Hepatocyte (in vitro differentiated cells): Measurements from ENCODE around the gene NSUN6. TPM values are rescaled to one million over a fixed set of nuclear protein-coding genes. Genes with fewer than 3 reads are reported as not detected.

ENCODE experiments used
- DNase-seq: peaks from one replicate; pipeline ENCODE4 v3.0.0-alpha.2; 2016; ENCODE audit warnings: low spot score
- H2AFZ ChIP-seq: fragments of 200-600 bp; sonication (generic); 2 replicates; pipeline ENCODE4 v1.6.0; 2016; ENCODE audit warnings: antibody characterized with exemption, mild to moderate bottlenecking
- H3K27ac ChIP-seq: fragments of 200-600 bp; sonication (generic); 2 replicates; pipeline ENCODE4 v1.5.1; 2016; ENCODE audit warnings: mild to moderate bottlenecking
- H3K27me3 ChIP-seq: fragments of 200-600 bp; sonication (generic); 2 replicates; pipeline ENCODE4 v1.6.1; 2016
- H3K36me3 ChIP-seq: fragments of 200-600 bp; sonication (generic); replicated peaks from 2 replicates; pipeline ENCODE4 v1.5.1; 2016; ENCODE audit warnings: low read depth; ENCODE audit not compliant: insufficient read depth
- H3K4me1 ChIP-seq: fragments of 200-600 bp; sonication (generic); 2 replicates; pipeline ENCODE4 v1.5.1; 2016; ENCODE audit warnings: mild to moderate bottlenecking, moderate library complexity; ENCODE audit not compliant: insufficient read depth
- H3K4me2 ChIP-seq: fragments of 200-600 bp; sonication (generic); 2 replicates; pipeline ENCODE4 v1.6.0; 2016
- H3K4me3 ChIP-seq: fragments of 200-600 bp; sonication (generic); 2 replicates; pipeline ENCODE4 v1.5.1; 2016; ENCODE audit warnings: mild to moderate bottlenecking
- H3K79me2 ChIP-seq: fragments of 200-600 bp; sonication (generic); 2 replicates; pipeline ENCODE4 v1.6.0; 2017; ENCODE audit warnings: mild to moderate bottlenecking
- H3K9me2 ChIP-seq: fragments of 200-600 bp; sonication (generic); replicated peaks from 2 replicates; pipeline ENCODE4 v1.6.0; 2017; ENCODE audit warnings: mild to moderate bottlenecking; ENCODE audit not compliant: insufficient read depth
- H3K9me3 ChIP-seq: fragments of 200-600 bp; sonication (generic); 2 replicates; pipeline ENCODE4 v1.5.1; 2016; ENCODE audit warnings: low read depth, mild to moderate bottlenecking
- H4K20me1 ChIP-seq: fragments of 200-600 bp; sonication (generic); 2 replicates; pipeline ENCODE4 v1.6.0; 2016; ENCODE audit warnings: mild to moderate bottlenecking; ENCODE audit not compliant: insufficient read depth, poor library complexity, severe bottlenecking
- CTCF ChIP-seq: fragments of 200-600 bp; sonication (generic); IDR thresholded peaks from 2 replicates; pipeline ENCODE4 v1.5.1; 2016; ENCODE audit warnings: antibody characterized with exemption, mild to moderate bottlenecking; ENCODE audit not compliant: poor library complexity
- EZH2 ChIP-seq: fragments of 200-600 bp; sonication (generic); IDR thresholded peaks from 2 replicates; pipeline ENCODE4 v1.6.1; 2016; ENCODE audit warnings: antibody characterized with exemption, mild to moderate bottlenecking, borderline replicate concordance
- EZH2phosphoT487 ChIP-seq: fragments of 200-600 bp; sonication (generic); IDR thresholded peaks from one replicate; pipeline ENCODE4 v1.6.1; 2018; ENCODE audit warnings: antibody characterized with exemption, mild to moderate bottlenecking, low read depth, moderate library complexity; ENCODE audit not compliant: unreplicated experiment, severe bottlenecking
- WGBS: methylation state at CpG from one replicate; pipeline ENCODE4 v1.1.6; 2016; ENCODE audit warnings: low lambda C conversion rate; ENCODE audit errors: missing lambda C conversion rate; 5-methylcytosine and 5-hydroxymethylcytosine counted together
- polyA plus RNA-seq: library from polyadenylated mRNA; unstranded; fragments of >200 nt; fragmentation: Nextera tagmentation; extraction: Ambion mirVana; gene quantifications from 2 replicates; pipeline ENCODE4 v1.2.1, GENCODE V29; 2016
- total RNA-seq: library from RNA; depleted of rRNA; stranded (reverse); fragments of >200 nt; gene quantifications from 2 replicates; pipeline ENCODE4 v1.2.3, GENCODE V29; 2014

NSUN6 gene
- total and polyA plus RNA-seq, 2 experiments from 2014 or later = 12.2 to 14.6 TPM

DNA sequence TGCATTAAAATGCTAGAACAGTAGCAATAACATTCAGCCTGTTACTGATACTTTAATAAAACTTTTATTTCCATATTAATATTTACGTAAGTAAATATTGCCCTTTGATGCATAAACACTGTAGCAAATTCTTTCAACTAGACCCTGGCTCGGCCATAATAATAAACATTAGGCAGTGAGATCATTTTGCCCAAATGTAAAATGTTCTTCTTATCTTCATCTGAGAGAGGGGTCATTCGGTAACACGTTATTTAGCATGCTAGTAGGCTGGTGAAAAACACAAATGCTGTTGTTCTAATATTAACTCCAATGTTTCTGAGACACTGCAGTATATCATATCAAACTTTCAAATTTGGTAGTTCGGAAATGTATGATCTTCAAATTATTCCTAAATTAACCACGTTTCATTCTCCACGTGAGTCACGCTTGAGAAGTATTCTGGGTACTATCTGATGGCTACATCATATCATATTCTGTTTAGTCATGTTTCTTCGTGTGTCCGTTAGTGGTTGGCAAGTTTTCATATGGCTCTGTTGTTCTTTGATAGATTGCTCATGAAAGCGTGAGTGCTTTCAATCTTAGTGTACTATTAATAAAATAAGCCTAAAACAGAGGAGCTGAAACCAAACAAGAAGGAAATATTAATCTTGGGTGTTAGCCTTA lies 145.8 kb downstream of the NSUN6 start:
- Histone ChIP-seq H3K27me3 (no peaks in the 10 kb centered on the region), H3K79me2 (no peaks in the 10 kb centered on the region), H4K20me1 (no peaks in the 10 kb centered on the region), H3K4me1 (no peaks in the 10 kb centered on the region), H3K4me3 (no peak overlapping the region), H3K4me2 (no peak overlapping the region), H2AFZ (no peak overlapping the region), H3K36me3 (no peaks in the 10 kb centered on the region), H3K9me3 (no peaks in the 10 kb centered on the region), H3K9me2 (no peaks in the 10 kb centered on the region), H3K27ac (no peak overlapping the region)
- DNase-seq = no peak
- WGBS = 69% methylated on average over 11 of the region's 11 CpGs
- TF ChIP-seq EZH2phosphoT487 (no peak), EZH2 (no peak), CTCF (no peak)

DNA sequence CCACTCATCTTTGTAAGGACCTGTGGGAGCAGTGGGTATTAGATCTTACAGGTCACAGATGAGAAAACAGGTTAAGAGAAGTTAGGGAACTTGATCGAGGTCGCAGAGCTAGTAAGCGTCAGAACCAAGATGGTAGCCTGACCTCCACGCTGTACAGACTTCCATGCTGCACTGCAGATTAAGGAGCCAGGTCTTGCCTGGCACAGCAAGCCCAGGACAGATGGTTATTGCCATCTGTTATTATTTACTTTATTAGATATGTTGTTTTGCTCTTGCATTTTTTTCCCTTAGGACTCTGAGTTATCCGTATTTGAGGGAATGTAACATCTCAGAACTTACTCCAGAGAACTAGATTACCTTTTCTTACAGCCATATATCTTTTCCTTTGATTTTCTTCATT lies 147.2 kb downstream of the NSUN6 start:
- Histone ChIP-seq H2AFZ (no peak overlapping the region), H3K79me2 (no peaks in the 10 kb centered on the region), H3K9me3 (no peaks in the 10 kb centered on the region), H3K27ac (no peak overlapping the region), H3K9me2 (no peaks in the 10 kb centered on the region), H3K4me2 (no peak overlapping the region), H3K4me3 (no peak overlapping the region), H4K20me1 (no peaks in the 10 kb centered on the region), H3K27me3 (no peaks in the 10 kb centered on the region), H3K4me1 (no peaks in the 10 kb centered on the region), H3K36me3 (no peaks in the 10 kb centered on the region)
- DNase-seq = no peak
- TF ChIP-seq EZH2 = no peak
- TF ChIP-seq CTCF = no peak
- no peak for TF ChIP-seq EZH2phosphoT487
- WGBS = 96% methylated on average over 5 of the region's 5 CpGs

DNA sequence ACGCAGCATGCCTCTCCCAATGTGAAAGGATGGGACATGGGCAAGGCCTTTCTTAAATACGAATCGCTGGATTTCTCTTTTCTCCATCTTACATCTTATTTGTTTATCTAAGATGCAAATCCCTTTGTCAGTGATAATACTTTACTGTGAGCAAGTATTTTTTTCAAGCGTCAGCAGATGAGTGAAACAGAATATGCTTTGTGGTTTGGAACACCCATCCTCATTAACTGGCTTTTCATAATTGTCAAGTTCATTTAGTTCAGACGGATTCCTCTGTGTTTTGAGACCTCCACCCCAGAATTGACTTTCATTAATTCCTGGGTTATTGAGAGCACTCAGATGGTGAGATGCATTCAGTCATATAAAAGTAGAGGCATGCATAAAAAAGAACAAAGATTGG lies 149.8 kb downstream of the NSUN6 start:
- H3K27ac ChIP-seq = no peak overlapping the region
- no peaks in the 10 kb centered on the region for H3K9me2 ChIP-seq
- no peaks in the 10 kb centered on the region for H3K79me2 ChIP-seq
- DNase-seq = no peak
- H4K20me1 ChIP-seq = no peaks in the 10 kb centered on the region
- no peak overlapping the region for H3K4me3 ChIP-seq
- H3K36me3 ChIP-seq = no peaks in the 10 kb centered on the region
- 80% methylated on average over 5 of the region's 5 CpGs for WGBS
- H3K9me3 ChIP-seq = no peaks in the 10 kb centered on the region
- no peaks in the 10 kb centered on the region for H3K27me3 ChIP-seq
- no peak overlapping the region for H2AFZ ChIP-seq
- H3K4me2 ChIP-seq = no peak overlapping the region
- no peaks in the 10 kb centered on the region for H3K4me1 ChIP-seq
- TF ChIP-seq EZH2 = no peak
- no peak for TF ChIP-seq EZH2phosphoT487
- TF ChIP-seq CTCF = no peak

DNA sequence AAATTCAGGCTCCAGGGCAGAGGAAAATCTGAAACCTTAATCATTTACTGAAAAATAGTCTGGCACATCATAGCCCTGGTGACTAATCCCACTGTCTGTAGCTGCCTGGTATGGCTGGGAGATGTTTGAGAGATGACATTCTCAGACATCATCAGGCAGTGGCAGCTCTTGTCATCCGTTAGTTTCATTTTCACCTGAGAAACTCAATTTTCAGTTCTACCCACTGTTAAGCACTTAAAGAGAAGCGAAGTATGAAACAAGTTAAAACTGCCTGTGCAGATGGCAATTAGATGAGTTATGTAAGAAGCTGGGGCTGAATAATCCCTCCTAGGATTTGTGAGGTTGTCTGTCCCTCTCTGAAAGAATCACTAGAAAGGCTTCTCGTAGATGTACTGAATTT lies 150.2 kb downstream of the NSUN6 start:
- no peaks in the 10 kb centered on the region for H3K79me2 ChIP-seq
- no peaks in the 10 kb centered on the region for H3K36me3 ChIP-seq
- no peak for DNase-seq
- H3K9me3 ChIP-seq = no peaks in the 10 kb centered on the region
- WGBS = 78% methylated on average over 3 of the region's 3 CpGs
- H4K20me1 ChIP-seq = no peaks in the 10 kb centered on the region
- no peak overlapping the region for H3K4me2 ChIP-seq
- H3K27me3 ChIP-seq = no peaks in the 10 kb centered on the region
- no peak overlapping the region for H3K27ac ChIP-seq
- no peak overlapping the region for H3K4me3 ChIP-seq
- H3K4me1 ChIP-seq = no peaks in the 10 kb centered on the region
- no peak for TF ChIP-seq EZH2
- no peak for TF ChIP-seq EZH2phosphoT487
- TF ChIP-seq CTCF = no peak
- H3K9me2 ChIP-seq = no peaks in the 10 kb centered on the region
- no peak overlapping the region for H2AFZ ChIP-seq
